Glutamatergic neuron (in vitro differentiated cells): ENCODE results near the gene SEC23B. TPM values are rescaled to one million over a fixed set of nuclear protein-coding genes. Genes with fewer than 3 reads are reported as not detected.

Source experiments
- DNase-seq: peaks from one replicate; pipeline ENCODE4 v3.0.0; 2022
- H3K27ac Mint-ChIP-seq: one replicate; pipeline ENCODE4 v1.8.0; 2020; ENCODE audit warnings: mild to moderate bottlenecking, mixed read lengths, inconsistent platforms; ENCODE audit not compliant: unreplicated experiment
- H3K27me3 Mint-ChIP-seq: one replicate; pipeline ENCODE4 v1.8.0; 2020; ENCODE audit warnings: mild to moderate bottlenecking, moderate library complexity, mixed read lengths, inconsistent platforms; ENCODE audit not compliant: unreplicated experiment
- H3K36me3 Mint-ChIP-seq: one replicate; pipeline ENCODE4 v1.8.0; 2020; ENCODE audit warnings: mild to moderate bottlenecking, mixed read lengths, inconsistent platforms; ENCODE audit not compliant: unreplicated experiment
- H3K4me1 Mint-ChIP-seq: one replicate; pipeline ENCODE4 v1.8.0; 2020; ENCODE audit warnings: mild to moderate bottlenecking, low read depth, mixed read lengths, inconsistent platforms; ENCODE audit not compliant: unreplicated experiment
- H3K4me3 Mint-ChIP-seq: one replicate; pipeline ENCODE4 v1.8.0; 2020; ENCODE audit warnings: mild to moderate bottlenecking, mixed read lengths, inconsistent platforms; ENCODE audit not compliant: unreplicated experiment
- H3K9me3 Mint-ChIP-seq: one replicate; pipeline ENCODE4 v1.8.0; 2020; ENCODE audit warnings: mild to moderate bottlenecking, moderate library complexity, mixed read lengths, inconsistent platforms; ENCODE audit not compliant: unreplicated experiment
- CTCF ChIP-seq: fragments of 200-600 bp; sonication (generic); IDR thresholded peaks from one replicate; pipeline ENCODE4 v1.5.0; 2021; ENCODE audit not compliant: partially characterized antibody, unreplicated experiment
- long read RNA-seq: library from polyadenylated mRNA; unstranded; transcript quantifications from one replicate; pipeline ENCODE4 v2.0.0, GENCODE V29; 2020; ENCODE audit not compliant: unreplicated experiment
- total RNA-seq: library from RNA; stranded (reverse); fragmentation: NEBNext Ultra II Directional; extraction: Animal tissue kit (Norgen Biotek cat#: 25700); gene quantifications from one replicate; pipeline ENCODE4 v1.2.1, GENCODE V29; 2021; ENCODE audit not compliant: unreplicated experiment

SEC23B gene
- 52.3 TPM for total RNA-seq
- long read RNA-seq, transcript SEC23B-204 (20 exons, 3,484 nt), result minor isoform, 9 of 33 reads
- long read RNA-seq, transcript SEC23B-202 (20 exons, 3,464 nt), result major isoform, 17 of 33 reads
- long read RNA-seq, partial matches to known transcripts, result 4 of 33 reads
- long read RNA-seq, other reads (novel, unspliced or antisense), result 3 of 33 reads

GRCh38 chr20:18507218-18508191 is at the start of gene SEC23B:
TSS of gene SEC23B (plus strand) at chr20:18507940. CDS start at chr20:18510836, 2,896 bp downstream.
- Mint-ChIP-seq H3K36me3 (no peaks in the 10 kb centered on the region), H3K27me3 (peaks cover 4% of the 10 kb centered on the region), H3K27ac (peak within 1 kb of the TSS; percentile 99), H3K4me1 (peaks cover 8% of the 10 kb centered on the region), H3K9me3 (peaks cover 8% of the 10 kb centered on the region), H3K4me3 (peak within 1 kb of the TSS; percentile 100)
- peak; percentile 95 for DNase-seq
- no peak for TF ChIP-seq CTCF

- Mint-ChIP-seq H3K4me3 (peak overlapping the region; percentile 95), H3K36me3 (no peaks in the 10 kb centered on the region), H3K9me3 (peaks cover 6% of the 10 kb centered on the region), H3K27ac (no peak overlapping the region), H3K4me1 (peaks cover 5% of the 10 kb centered on the region), H3K27me3 (peaks cover 2% of the 10 kb centered on the region)
- no peak for DNase-seq
- no peak for TF ChIP-seq CTCF
Observed at GRCh38 chr20:18465536-18466200, 42.1 kb upstream of the SEC23B start.

GRCh38 chr20:18466574-18466893 is 41.2 kb upstream of the SEC23B start:
- H3K27ac Mint-ChIP-seq, result peak overlapping the region; percentile 95
- peak overlapping the region; percentile 95 for H3K4me3 Mint-ChIP-seq
- no peak for DNase-seq
- peaks cover 6% of the 10 kb centered on the region for H3K9me3 Mint-ChIP-seq
- peaks cover 2% of the 10 kb centered on the region for H3K27me3 Mint-ChIP-seq
- no peak for TF ChIP-seq CTCF
- no peaks in the 10 kb centered on the region for H3K36me3 Mint-ChIP-seq
- H3K4me1 Mint-ChIP-seq, result peaks cover 5% of the 10 kb centered on the region

- no peaks in the 10 kb centered on the region for H3K36me3 Mint-ChIP-seq
- peaks cover 2% of the 10 kb centered on the region for H3K27me3 Mint-ChIP-seq
- TF ChIP-seq CTCF, result no peak
Observed at GRCh38 chr20:18466894-18467730, 40.6 kb upstream of the SEC23B start, which contains the start of the genes DZANK1 and POLR3F. TSS of gene DZANK1 (minus strand) at chr20:18467030. CDS start at chr20:18465358, 1,672 bp downstream. TSS of gene POLR3F (plus strand) at chr20:18467390. CDS start at chr20:18467507, 117 bp downstream.

More at GRCh38 chr20:18466894-18467730, 40.6 kb upstream of the SEC23B start, which contains the start of the genes DZANK1 and POLR3F:
- peaks cover 5% of the 10 kb centered on the region for H3K4me1 Mint-ChIP-seq
- peak; percentile 97 for DNase-seq
- H3K9me3 Mint-ChIP-seq, result peaks cover 6% of the 10 kb centered on the region
- peak within 1 kb of the TSS; percentile 95 for H3K4me3 Mint-ChIP-seq
- peak within 1 kb of the TSS; percentile 95 for H3K27ac Mint-ChIP-seq
